Measurements from ENCODE around the gene SNX19.

- no peak for TF ChIP-seq CTCF (IDR thresholded peaks at IDR 0.05)
- no peak for TF ChIP-seq POLR2A (IDR thresholded peaks at IDR 0.05)
These were observed 44.7 kb downstream of the SNX19 start for GRCh38 chr11:130871616-130872015.
